Measurements from ENCODE around the gene WDR77. TPM values are rescaled to one million over a fixed set of nuclear protein-coding genes. Genes with fewer than 3 reads are reported as not detected.
A peak's percentile ranks its signal among the peaks of the same experiment; 100 is the strongest.

Gene WDR77
- total and polyA plus RNA-seq, 9 of the 15 experiments (the other 6 are each of a cell fraction or from before 2014, with no cell fraction given) = 20.6 to 160 (median 75.3) TPM

- 2% methylated on average over 8 of the region's 8 CpGs for WGBS (ENCODE audit: insufficient coverage, low coverage, missing lambda C conversion rate)
- peak overlapping the region; percentile 98 to 99 for H3K9ac ChIP-seq (ENCODE audit: insufficient read depth in 1 of 2, low read depth in 2 of 2, low read length in 2 of 2)
- H3K4me2 ChIP-seq (ENCODE audit: insufficient read depth, low read length) = peak overlapping the region; percentile 99
- peaks cover 13 to 28% of the 10 kb centered on the region in 2 experiments for H3K4me1 ChIP-seq (replicated peaks in 1 of 2; ENCODE audit: control insufficient read depth in 2 of 2, insufficient read depth in 2 of 2, low read length in 2 of 2)
- no peak for ATAC-seq
- DNase-seq (ENCODE audit: extremely low read depth in 1 of 4, low spot score in 3 of 4) = no peak
- H3K36me3 ChIP-seq (ENCODE audit: control insufficient read depth, insufficient read depth, low read length) = peaks cover 82% of the 10 kb centered on the region
- no peaks in the 10 kb centered on the region for H3K9me1 ChIP-seq (ENCODE audit: control insufficient read depth, insufficient read depth, low read length)
- H3K4me3 ChIP-seq = peak overlapping the region; percentile 76
- intact Hi-C loops (cut with micrococcal nuclease) = no loop called here
- peaks cover 91% of the 10 kb centered on the region for H3K79me2 ChIP-seq (ENCODE audit: control insufficient read depth, insufficient read depth, low read length)
- peak overlapping the region; percentile 95 for H3K27ac ChIP-seq (ENCODE audit: extremely low read depth, low read depth, low read length)
- in situ Hi-C loops (cut with MboI) = no loop called here
- no peak for FAIRE-seq
- CTCF ChIA-PET (ENCODE audit: low intra/inter-chr PET ratio) = no interaction called here
- H3K9me3 ChIP-seq (replicated peaks; ENCODE audit: control insufficient read depth, insufficient read depth, low read depth, low read length) = no peaks in the 10 kb centered on the region
- H4K20me1 ChIP-seq (replicated peaks; ENCODE audit: control insufficient read depth, insufficient read depth, low read length) = no peaks in the 10 kb centered on the region
- peak overlapping the region; percentile 89 for H2AFZ ChIP-seq (ENCODE audit: low read depth, low read length)
- no peaks in the 10 kb centered on the region for H3K27me3 ChIP-seq (ENCODE audit: control insufficient read depth in 2 of 2, insufficient read depth in 2 of 2, low read length in 2 of 2)
- POLR2A ChIA-PET = interaction anchor here (1.0 to 5.4 kb wide), 6 partner anchors 11 to 195 kb away, joined by 3 to 40 read pairs (median 4); no protein-coding TSS in a partner anchor
- no TSS peak for BruUV-seq (replicated peaks)
- TF ChIP-seq ZNF24 (IDR thresholded peaks at IDR 0.05) (no peak), ASH1L (IDR thresholded peaks at IDR 0.05; ENCODE audit: borderline replicate concordance, low read depth, partially characterized antibody) (peak; percentile 10), ELK1 (CRISPR knock-in tag; IDR thresholded peaks at IDR 0.05) (no peak), CREB1 (IDR thresholded peaks at IDR 0.05) (no peak), CREB1 (CRISPR knock-in tag; IDR thresholded peaks at IDR 0.05) (no peak), ZFX (CRISPR knock-in tag; IDR thresholded peaks at IDR 0.05) (peak; percentile 10; the same call in 1 of the 2 replicates), BACH1 (tag; IDR thresholded peaks at IDR 0.05) (no peak), ZNF707 (CRISPR knock-in tag; conservative IDR thresholded peaks at IDR 0.05) (no peak), ID3 (CRISPR knock-in tag; IDR thresholded peaks at IDR 0.05) (no peak), ID3 (tag; IDR thresholded peaks at IDR 0.05) (0 out of 2 replicates have a peak, but pooled peaks have one; percentile 63), ZHX1 (conservative IDR thresholded peaks at IDR 0.05; ENCODE audit: low read length) (no peak), MIER1 (IDR thresholded peaks at IDR 0.05; ENCODE audit: low read depth) (peak; percentile 45), DMBX1 (CRISPR knock-in tag; IDR thresholded peaks at IDR 0.05; ENCODE audit: borderline replicate concordance) (no peak), ETV6 (IDR thresholded peaks at IDR 0.05; ENCODE audit: borderline replicate concordance in 1 of 2, low read depth in 2 of 2, low read length in 1 of 2) (no peak), ETV6 (CRISPR knock-in tag; IDR thresholded peaks at IDR 0.05; ENCODE audit: borderline replicate concordance) (peak; percentile 54; the same call in 1 of the 2 replicates), CHD2 (IDR thresholded peaks at IDR 0.05; ENCODE audit: low read depth, low read length) (no peak), ZBTB26 (CRISPR knock-in tag; IDR thresholded peaks at IDR 0.05) (peak; percentile 79; the same call in 1 of the 2 replicates)
Observed at GRCh38 chr1:111449703-111450017, 604 bp upstream of the WDR77 start.
